Measurements from ENCODE around the gene RNASEH2B. TPM values are rescaled to one million over a fixed set of nuclear protein-coding genes. Genes with fewer than 3 reads are reported as not detected.

RNASEH2B gene
- total RNA-seq, 1 donor from 2014 or later, result 23.6 TPM

- H3K4me1 Mint-ChIP-seq (ENCODE audit: low read depth, unreplicated experiment), result no peaks in the 10 kb centered on the region
- H3K27ac Mint-ChIP-seq (ENCODE audit: unreplicated experiment), result no peak overlapping the region
- H4K20me1 ChIP-seq (ENCODE audit: insufficient read depth, low read length), result no peaks in the 10 kb centered on the region
- TF ChIP-seq CTCF (IDR thresholded peaks at IDR 0.05; ENCODE audit: insufficient read depth, low read depth, low read length) (no peak), EZH2 (IDR thresholded peaks at IDR 0.05; ENCODE audit: insufficient read depth, low read length) (no peak)
- no peaks in the 10 kb centered on the region for H3K27me3 ChIP-seq (ENCODE audit: insufficient read depth, low read length)
- H2AFZ ChIP-seq (ENCODE audit: low read depth, low read length), result no peak overlapping the region
- no peak overlapping the region for H3K27ac ChIP-seq (ENCODE audit: low read depth, low read length)
- H3K9me3 ChIP-seq (ENCODE audit: insufficient read depth, low read depth, low read length), result no peaks in the 10 kb centered on the region
- no peak overlapping the region for H3K4me3 ChIP-seq (ENCODE audit: insufficient read depth, low read depth, low read length)
- H3K4me2 ChIP-seq (ENCODE audit: low read length), result no peak overlapping the region
- FAIRE-seq (no peak), DNase-seq (ENCODE audit: low read depth) (no peak)
- H3K36me3 Mint-ChIP-seq (ENCODE audit: low read depth, unreplicated experiment), result no peaks in the 10 kb centered on the region
- no peaks in the 10 kb centered on the region for H3K4me1 ChIP-seq (ENCODE audit: insufficient read depth, low read length)
- H3K4me3 Mint-ChIP-seq (ENCODE audit: unreplicated experiment), result no peak overlapping the region
- no peak overlapping the region for H3K9ac ChIP-seq (ENCODE audit: low read length)
- H3K27me3 Mint-ChIP-seq (ENCODE audit: low read depth, unreplicated experiment), result no peaks in the 10 kb centered on the region
- H3K36me3 ChIP-seq (ENCODE audit: insufficient read depth, low read length), result no peaks in the 10 kb centered on the region
- H3K79me2 ChIP-seq (ENCODE audit: insufficient read depth, low read length), result no peaks in the 10 kb centered on the region
- H3K9me3 Mint-ChIP-seq (ENCODE audit: unreplicated experiment), result no peaks in the 10 kb centered on the region
Measured at GRCh38 chr13:50901701-50902100, 7.9 kb upstream of the RNASEH2B start.

- H3K27me3 ChIP-seq (ENCODE audit: insufficient read depth, low read length), result no peaks in the 10 kb centered on the region
- Mint-ChIP-seq H3K27me3 (ENCODE audit: low read depth, unreplicated experiment) (no peaks in the 10 kb centered on the region), H3K4me1 (ENCODE audit: low read depth, unreplicated experiment) (no peaks in the 10 kb centered on the region), H3K36me3 (ENCODE audit: low read depth, unreplicated experiment) (no peaks in the 10 kb centered on the region), H3K9me3 (ENCODE audit: unreplicated experiment) (no peaks in the 10 kb centered on the region), H3K4me3 (ENCODE audit: unreplicated experiment) (no peak overlapping the region), H3K27ac (ENCODE audit: unreplicated experiment) (no peak overlapping the region)
- no peak for DNase-seq (ENCODE audit: low read depth)
- no peak overlapping the region for H3K4me2 ChIP-seq (ENCODE audit: low read length)
- FAIRE-seq, result no peak
- peaks cover under 1% of the 10 kb centered on the region for H3K4me1 ChIP-seq (ENCODE audit: insufficient read depth, low read length)
- H3K27ac ChIP-seq (ENCODE audit: low read depth, low read length), result no peak overlapping the region
- no peak overlapping the region for H2AFZ ChIP-seq (ENCODE audit: low read depth, low read length)
- H3K36me3 ChIP-seq (ENCODE audit: insufficient read depth, low read length), result no peaks in the 10 kb centered on the region
- no peak for TF ChIP-seq EZH2 (IDR thresholded peaks at IDR 0.05; ENCODE audit: insufficient read depth, low read length)
- no peak for TF ChIP-seq CTCF (IDR thresholded peaks at IDR 0.05; ENCODE audit: insufficient read depth, low read depth, low read length)
- H3K9ac ChIP-seq (ENCODE audit: low read length), result no peak overlapping the region
- H3K9me3 ChIP-seq (ENCODE audit: insufficient read depth, low read depth, low read length), result no peaks in the 10 kb centered on the region
- H4K20me1 ChIP-seq (ENCODE audit: insufficient read depth, low read length), result no peaks in the 10 kb centered on the region
- no peak overlapping the region for H3K4me3 ChIP-seq (ENCODE audit: insufficient read depth, low read depth, low read length)
- H3K79me2 ChIP-seq (ENCODE audit: insufficient read depth, low read length), result peaks cover under 1% of the 10 kb centered on the region
Measured at GRCh38 chr13:50905256-50905655, 4.3 kb upstream of the RNASEH2B start.

GRCh38 chr13:50907781-50908180, 1.8 kb upstream of the RNASEH2B start:
- no peak overlapping the region for H3K4me3 Mint-ChIP-seq (ENCODE audit: unreplicated experiment)

More at GRCh38 chr13:50907781-50908180, 1.8 kb upstream of the RNASEH2B start:
- peaks cover 20% of the 10 kb centered on the region for H3K4me1 Mint-ChIP-seq (ENCODE audit: low read depth, unreplicated experiment)
- Histone ChIP-seq H2AFZ (ENCODE audit: low read depth, low read length) (no peak overlapping the region), H3K36me3 (ENCODE audit: insufficient read depth, low read length) (no peaks in the 10 kb centered on the region), H3K9ac (ENCODE audit: low read length) (no peak overlapping the region), H3K4me2 (ENCODE audit: low read length) (no peak overlapping the region), H3K4me3 (ENCODE audit: insufficient read depth, low read depth, low read length) (no peak overlapping the region), H3K9me3 (ENCODE audit: insufficient read depth, low read depth, low read length) (no peaks in the 10 kb centered on the region), H3K4me1 (ENCODE audit: insufficient read depth, low read length) (peaks cover 24% of the 10 kb centered on the region), H3K27me3 (ENCODE audit: insufficient read depth, low read length) (no peaks in the 10 kb centered on the region), H3K79me2 (ENCODE audit: insufficient read depth, low read length) (peaks cover 23% of the 10 kb centered on the region), H4K20me1 (ENCODE audit: insufficient read depth, low read length) (peaks cover 4% of the 10 kb centered on the region), H3K27ac (ENCODE audit: low read depth, low read length) (no peak overlapping the region)
- no peak overlapping the region for H3K27ac Mint-ChIP-seq (ENCODE audit: unreplicated experiment)
- H3K27me3 Mint-ChIP-seq (ENCODE audit: low read depth, unreplicated experiment), result no peaks in the 10 kb centered on the region
- DNase-seq (ENCODE audit: low read depth) (no peak), FAIRE-seq (no peak)
- TF ChIP-seq CTCF (IDR thresholded peaks at IDR 0.05; ENCODE audit: insufficient read depth, low read depth, low read length), result no peak
- TF ChIP-seq EZH2 (IDR thresholded peaks at IDR 0.05; ENCODE audit: insufficient read depth, low read length), result no peak
- H3K9me3 Mint-ChIP-seq (ENCODE audit: unreplicated experiment), result no peaks in the 10 kb centered on the region
- H3K36me3 Mint-ChIP-seq (ENCODE audit: low read depth, unreplicated experiment), result no peaks in the 10 kb centered on the region
